Measurements from ENCODE around the gene SLC25A5.

DNA sequence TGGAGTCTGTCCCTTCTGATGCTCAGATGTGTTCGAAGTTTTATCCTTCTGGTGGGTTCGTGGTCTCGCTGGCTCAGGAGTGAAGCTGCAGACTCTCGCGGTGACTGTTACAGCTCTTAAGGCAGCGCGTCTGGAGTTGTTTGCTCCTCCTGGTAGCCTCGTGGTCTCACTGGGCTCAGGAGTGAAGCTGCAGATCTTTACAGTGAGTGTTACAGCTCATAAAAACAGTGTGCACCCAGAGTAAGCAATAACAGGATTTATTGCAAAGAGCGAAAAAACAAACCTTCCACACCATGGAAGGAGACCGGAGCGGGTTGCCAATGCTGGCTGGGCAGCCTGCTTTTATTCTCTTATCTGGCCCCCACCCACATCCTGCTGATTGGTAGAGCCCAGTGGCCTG lies 18.5 kb downstream of the SLC25A5 start:
- TF ChIP-seq, protein P1, sequence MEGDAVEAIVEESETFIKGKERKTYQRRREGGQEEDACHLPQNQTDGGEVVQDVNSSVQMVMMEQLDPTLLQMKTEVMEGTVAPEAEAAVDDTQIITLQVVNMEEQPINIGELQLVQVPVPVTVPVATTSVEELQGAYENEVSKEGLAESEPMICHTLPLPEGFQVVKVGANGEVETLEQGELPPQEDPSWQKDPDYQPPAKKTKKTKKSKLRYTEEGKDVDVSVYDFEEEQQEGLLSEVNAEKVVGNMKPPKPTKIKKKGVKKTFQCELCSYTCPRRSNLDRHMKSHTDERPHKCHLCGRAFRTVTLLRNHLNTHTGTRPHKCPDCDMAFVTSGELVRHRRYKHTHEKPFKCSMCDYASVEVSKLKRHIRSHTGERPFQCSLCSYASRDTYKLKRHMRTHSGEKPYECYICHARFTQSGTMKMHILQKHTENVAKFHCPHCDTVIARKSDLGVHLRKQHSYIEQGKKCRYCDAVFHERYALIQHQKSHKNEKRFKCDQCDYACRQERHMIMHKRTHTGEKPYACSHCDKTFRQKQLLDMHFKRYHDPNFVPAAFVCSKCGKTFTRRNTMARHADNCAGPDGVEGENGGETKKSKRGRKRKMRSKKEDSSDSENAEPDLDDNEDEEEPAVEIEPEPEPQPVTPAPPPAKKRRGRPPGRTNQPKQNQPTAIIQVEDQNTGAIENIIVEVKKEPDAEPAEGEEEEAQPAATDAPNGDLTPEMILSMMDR (IDR thresholded peaks at IDR 0.05): no peak
- no peak for TF ChIP-seq POLR2A (IDR thresholded peaks at IDR 0.05)

All from lower leg skin (tissue), 3 donors.